H1 (cell line): ENCODE measurements around the gene STRN. TPM values are rescaled to one million over a fixed set of nuclear protein-coding genes. Genes with fewer than 3 reads are reported as not detected.

ENCODE experiments used
- CTCF ChIA-PET: fragments of 300-600 bp; sonication (Branson Sonifier 250); formaldehyde crosslinking; loops from one replicate; lab custom pipeline; 2021; ENCODE audit not compliant: partially characterized antibody; lab: Charles Lee
- POLR2A ChIA-PET: fragments of 300-600 bp; sonication (Branson Sonifier 250); formaldehyde crosslinking; loops from one replicate; lab custom pipeline; 2021; ENCODE audit warnings: inconsistent platforms; ENCODE audit not compliant: partially characterized antibody; lab: Charles Lee
- DNase-seq, 2 experiments: peaks; one replicate each; pipeline versions ENCODE4 v3.0.0 to v3.0.0-alpha.2; 2010 to 2022; ENCODE audit warnings: low spot score in 2 of 2, low read depth in 1 of 2, mixed read lengths in 1 of 2
- FAIRE-seq: peaks from 2 replicates; lab custom pipeline; 2011; peaks lifted over from hg19 to GRCh38; lab: Jason Lieb, UNC
- H2AFZ ChIP-seq: 2 replicates; pipeline ENCODE4 v1.8.1; 2012; ENCODE audit warnings: low read length, inconsistent platforms
- H2AK5ac ChIP-seq: 2 replicates; pipeline ENCODE4 v1.6.1; 2013; ENCODE audit warnings: low read depth, low read length
- H2BK120ac ChIP-seq: replicated peaks from 2 replicates; pipeline ENCODE3; 2013; ENCODE audit warnings: low read depth, low read length, inconsistent platforms
- H2BK12ac ChIP-seq: 2 replicates; pipeline ENCODE4 v1.6.1; 2013; ENCODE audit warnings: low read depth, low read length
- H2BK15ac ChIP-seq: 2 replicates; pipeline ENCODE4 v1.6.1; 2013; ENCODE audit warnings: low read length
- H2BK20ac ChIP-seq: 2 replicates; pipeline ENCODE4 v1.6.1; 2013; ENCODE audit warnings: low read length
- H2BK5ac ChIP-seq: 2 replicates; pipeline ENCODE4 v1.6.1; 2013; ENCODE audit warnings: low read depth, low read length
- H3K14ac ChIP-seq: 2 replicates; pipeline ENCODE4 v1.6.1; 2013; ENCODE audit warnings: inconsistent platforms; ENCODE audit not compliant: insufficient read length
- H3K18ac ChIP-seq: 2 replicates; pipeline ENCODE4 v1.6.1; 2013; ENCODE audit warnings: low read length; ENCODE audit errors: extremely low read depth
- H3K23ac ChIP-seq: 2 replicates; pipeline ENCODE4 v1.6.1; 2013; ENCODE audit warnings: inconsistent platforms; ENCODE audit not compliant: insufficient read length
- H3K23me2 ChIP-seq: 2 replicates; pipeline ENCODE4 v1.6.1; 2013; ENCODE audit warnings: low read depth, low read length
- H3K27ac ChIP-seq: 2 replicates; pipeline ENCODE4 v1.6.1; 2011; ENCODE audit warnings: low read depth, low read length, inconsistent platforms
- H3K27me3 ChIP-seq, 4 experiments: replicated peaks in 1 of 4; 1 replicate in 1 of 4; 2 replicates in 3 of 4; pipeline versions ENCODE4 v1.6.1 to v1.8.1; 2011 to 2013; ENCODE audit warnings: low read length in 3 of 4, mild to moderate bottlenecking in 3 of 4, inconsistent platforms in 2 of 4, mixed read lengths in 2 of 4, moderate library complexity in 1 of 4; ENCODE audit not compliant: control insufficient read depth in 3 of 4, insufficient read depth in 3 of 4; ENCODE audit errors: extremely low read depth in 1 of 4
- H3K36me3 ChIP-seq, 4 experiments: 2 replicates each; pipeline versions ENCODE4 v1.6.1 to v1.8.1; 2011 to 2013; ENCODE audit warnings: mild to moderate bottlenecking in 4 of 4, low read length in 3 of 4, moderate library complexity in 2 of 4, control low read depth in 1 of 4, inconsistent platforms in 1 of 4; ENCODE audit not compliant: insufficient read depth in 4 of 4, control insufficient read depth in 2 of 4
- H3K4ac ChIP-seq: replicated peaks from 2 replicates; pipeline ENCODE3; 2013; ENCODE audit warnings: low read length, low read depth, mixed read lengths, inconsistent platforms; ENCODE audit not compliant: insufficient read length
- H3K4me1 ChIP-seq, 4 experiments: replicated peaks in 1 of 4; 1 replicate in 1 of 4; 2 replicates in 3 of 4; pipeline versions ENCODE4 v1.6.1 to v1.8.1; 2011 to 2013; ENCODE audit warnings: low read length in 3 of 4, inconsistent platforms in 2 of 4, mixed read lengths in 1 of 4; ENCODE audit not compliant: insufficient read depth in 4 of 4, control insufficient read depth in 3 of 4
- H3K4me2 ChIP-seq, 2 experiments: 2 replicates each; pipeline versions ENCODE4 v1.6.1 to v1.8.1; 2011 to 2013; ENCODE audit warnings: low read depth in 2 of 2, low read length in 2 of 2, control low read depth in 1 of 2, inconsistent platforms in 1 of 2, mild to moderate bottlenecking in 1 of 2; ENCODE audit not compliant: insufficient read depth in 1 of 2
- H3K4me3 ChIP-seq, 4 experiments: fragments of 200-600, 300-600 bp in 1 of 4; sonication (generic), shearing (Covaris generic), sonication (Bioruptor Twin) in 1 of 4; 2 replicates each; pipeline versions ENCODE4 v1.5.1 to v1.8.1; 2011 to 2016; ENCODE audit warnings: low read length in 4 of 4, low read depth in 3 of 4, control low read depth in 2 of 4, inconsistent platforms in 2 of 4, mild to moderate bottlenecking in 2 of 4, mixed read lengths in 1 of 4, moderate library complexity in 1 of 4; ENCODE audit not compliant: insufficient read depth in 2 of 4; ENCODE audit errors: extremely low read depth in 1 of 4
- H3K56ac ChIP-seq: replicated peaks from 2 replicates; pipeline ENCODE3; 2013; ENCODE audit warnings: low read depth, mild to moderate bottlenecking, mixed read lengths, low read length, inconsistent platforms; ENCODE audit not compliant: insufficient read length
- H3K79me1 ChIP-seq: 2 replicates; pipeline ENCODE4 v1.6.1; 2013; ENCODE audit warnings: low read depth, low read length, control low read depth
- H3K79me2 ChIP-seq, 2 experiments: 2 replicates each; pipeline versions ENCODE4 v1.6.1 to v1.8.1; 2012 to 2013; ENCODE audit warnings: low read length in 2 of 2, mild to moderate bottlenecking in 2 of 2, inconsistent platforms in 1 of 2; ENCODE audit not compliant: insufficient read depth in 2 of 2, control insufficient read depth in 1 of 2
- H3K9ac ChIP-seq, 4 experiments: replicated peaks in 1 of 4; 1 replicate in 1 of 4; 2 replicates in 3 of 4; pipeline versions ENCODE4 v1.6.1 to v1.8.1; 2011 to 2013; ENCODE audit warnings: low read depth in 3 of 4, low read length in 3 of 4, control low read depth in 2 of 4, mild to moderate bottlenecking in 2 of 4, moderate library complexity in 2 of 4, inconsistent platforms in 1 of 4; ENCODE audit errors: extremely low read depth in 1 of 4
- H3K9me3 ChIP-seq, 2 experiments: 2 replicates each; pipeline versions ENCODE4 v1.6.1 to v1.8.1; 2012 to 2013; ENCODE audit warnings: mild to moderate bottlenecking in 2 of 2, moderate library complexity in 2 of 2, control low read depth in 1 of 2, inconsistent platforms in 1 of 2, low read depth in 1 of 2, low read length in 1 of 2, mixed read lengths in 1 of 2; ENCODE audit not compliant: insufficient read depth in 2 of 2
- H4K20me1 ChIP-seq, 2 experiments: replicated peaks in 1 of 2; 2 replicates each; pipeline versions ENCODE3 to v1.8.1; 2011 to 2013; ENCODE audit warnings: inconsistent platforms in 2 of 2, low read length in 2 of 2, mild to moderate bottlenecking in 1 of 2; ENCODE audit not compliant: insufficient read depth in 2 of 2, control insufficient read depth in 1 of 2
- H4K5ac ChIP-seq: 2 replicates; pipeline ENCODE4 v1.6.1; 2013; ENCODE audit warnings: low read length, low read depth, mixed read lengths, inconsistent platforms; ENCODE audit not compliant: insufficient read length
- H4K8ac ChIP-seq: 2 replicates; pipeline ENCODE4 v1.8.0; 2013; ENCODE audit warnings: mild to moderate bottlenecking, moderate library complexity, low read length, inconsistent platforms; ENCODE audit not compliant: insufficient read depth; ENCODE audit errors: extremely low read depth
- H4K91ac ChIP-seq: replicated peaks from 2 replicates; pipeline ENCODE3; 2013; ENCODE audit warnings: low read length, mixed read lengths, inconsistent platforms; ENCODE audit not compliant: insufficient read length
- BRCA1 ChIP-seq: IDR thresholded peaks from 2 replicates; pipeline ENCODE4 v1.6.1; 2012; ENCODE audit warnings: low read depth, low read length, improper control_type of control experiment
- EP300 ChIP-seq, 2 experiments: IDR thresholded peaks; 1 replicate in 1 of 2; 2 replicates in 1 of 2; pipeline ENCODE4 v1.6.1; 2011 to 2012; ENCODE audit warnings: low read depth in 2 of 2, low read length in 2 of 2, mild to moderate bottlenecking in 2 of 2, borderline replicate concordance in 1 of 2, inconsistent platforms in 1 of 2, moderate library complexity in 1 of 2
- NRF1 ChIP-seq: IDR thresholded peaks from 2 replicates; pipeline ENCODE4 v1.6.1; 2011; ENCODE audit warnings: mild to moderate bottlenecking, low read depth, low read length, improper control_type of control experiment
- POLR2AphosphoS5 ChIP-seq: IDR thresholded peaks from 2 replicates; pipeline ENCODE4 v1.6.1; 2011; ENCODE audit warnings: low read depth, low read length
- SIRT6 ChIP-seq: IDR thresholded peaks from one replicate; pipeline ENCODE4 v1.7.1; 2012; ENCODE audit warnings: low read length, inconsistent platforms
- SP4 ChIP-seq: IDR thresholded peaks from 2 replicates; pipeline ENCODE4 v1.6.1; 2012; ENCODE audit warnings: low read length, inconsistent platforms
- WGBS, 2 experiments: shearing (Covaris generic) in 1 of 2; methylation state at CpG; one replicate each; pipeline versions ENCODE4 v1.1.6 to v1.1.7; 2013 to 2015; ENCODE audit warnings: low lambda C conversion rate in 2 of 2, mixed read lengths in 2 of 2, inconsistent platforms in 1 of 2, low coverage in 1 of 2, missing lambda C conversion rate in 1 of 2; ENCODE audit not compliant: insufficient replicate concordance in 2 of 2, insufficient coverage in 1 of 2, insufficient read length in 1 of 2; ENCODE audit errors: extremely low coverage in 1 of 2, missing lambda C conversion rate in 1 of 2; 5-methylcytosine and 5-hydroxymethylcytosine counted together
- polyA plus RNA-seq, 7 experiments: library from polyadenylated mRNA; depleted of rRNA in 3 of 7; stranded (reverse) in 5 of 7; unstranded in 2 of 7; fragments of >200 nt in 5 of 7; fragments of 200-250 nt in 2 of 7; gene quantifications; 1 replicate in 5 of 7; 2 replicates in 1 of 7; 4 replicates in 1 of 7; pipeline versions ENCODE4 v1.2.1 to v1.2.3, GENCODE V29; 2011 to 2013; ENCODE audit warnings: missing spikeins in 2 of 7, mixed read lengths in 2 of 7
- total RNA-seq: library from RNA; stranded (reverse); fragmentation: NEBNext Ultra II Directional; extraction: Animal tissue kit (Norgen Biotek cat#: 25700); gene quantifications from 2 replicates; pipeline ENCODE4 v1.2.1, GENCODE V29; 2021

Gene STRN
- total and polyA plus RNA-seq, 2 of the 8 experiments (the other 6 are each of a cell fraction or from before 2014, with no cell fraction given) = 8.3 to 47.0 TPM

GRCh38 chr2:36993841-36994620 lies 27.7 kb upstream of the STRN start:
- Histone ChIP-seq H2BK5ac (no peak overlapping the region), H3K27ac (no peak overlapping the region), H4K91ac (no peak overlapping the region), H3K27me3 (no peaks in the 10 kb centered on the region), H3K23ac (no peak overlapping the region), H2AFZ (no peak overlapping the region), H3K4ac (no peak overlapping the region), H4K5ac (no peak overlapping the region), H2BK12ac (no peak overlapping the region), H4K20me1 (no peaks in the 10 kb centered on the region), H3K9ac (no peak overlapping the region), H3K79me1 (no peaks in the 10 kb centered on the region), H2BK15ac (no peak overlapping the region), H3K4me1 (no peaks in the 10 kb centered on the region), H3K79me2 (no peaks in the 10 kb centered on the region), H3K18ac (no peak overlapping the region), H2AK5ac (no peak overlapping the region), H3K56ac (no peak overlapping the region), H3K4me3 (no peak overlapping the region), H2BK20ac (no peak overlapping the region), H3K9me3 (no peaks in the 10 kb centered on the region), H3K36me3 (peaks cover 0 to 2% (median 0%) of the 10 kb centered on the region in 4 experiments; a peak in 1 of 8 replicates), H3K14ac (no peak overlapping the region), H2BK120ac (no peak overlapping the region), H3K4me2 (no peak overlapping the region), H4K8ac (no peak overlapping the region), H3K23me2 (no peaks in the 10 kb centered on the region)
- WGBS, 2 experiments = 86% methylated on average over 6 of the region's 6 CpGs; no CpG with 5 or more reads in 1 of the 2 experiments
- ChIA-PET CTCF (interaction anchor here (1.2 kb wide), 1 partner anchor 10 kb away, joined by 4 read pairs; no protein-coding TSS in a partner anchor), POLR2A (no interaction called here)
- no peak for TF ChIP-seq SIRT6
- TF ChIP-seq NRF1 = no peak
- TF ChIP-seq BRCA1 = no peak
- TF ChIP-seq SP4 = no peak
- no peak for TF ChIP-seq EP300 (IDR thresholded peaks at IDR 0.05; ENCODE audit: borderline replicate concordance in 1 of 2, low read depth in 2 of 2, low read length in 2 of 2)
- no peak for TF ChIP-seq POLR2AphosphoS5
- DNase-seq = no peak
- FAIRE-seq = no peak
